HG02571 (cell line): Measurements from ENCODE around the gene DIMT1.

Source experiments
- ATAC-seq: cut with Tn5 transposase; IDR thresholded peaks from one replicate; pipeline ENCODE4 v1.9.1; 2021; ENCODE audit warnings: mild to moderate bottlenecking, moderate library complexity; ENCODE audit not compliant: unreplicated experiment

DIMT1 gene

GRCh38 chr5:62371409-62371808 is 32.3 kb downstream of the DIMT1 start:
- no peak for ATAC-seq

GRCh38 chr5:62369039-62369438 is 34.7 kb downstream of the DIMT1 start:
- ATAC-seq = no peak

GRCh38 chr5:62362701-62363100 is 41.0 kb downstream of the DIMT1 start:
- ATAC-seq = no peak

- ATAC-seq = peak; percentile 82
Measured at GRCh38 chr5:62354028-62354874, 49.5 kb downstream of the DIMT1 start.

GRCh38 chr5:62348723-62349481 is 54.8 kb downstream of the DIMT1 start:
- no peak for ATAC-seq

GRCh38 chr5:62347928-62348327 is 55.8 kb downstream of the DIMT1 start:
- no peak for ATAC-seq

GRCh38 chr5:62346748-62347147 is 57.0 kb downstream of the DIMT1 start:
- no peak for ATAC-seq

GRCh38 chr5:62343428-62343827 is 60.3 kb downstream of the DIMT1 start:
- no peak for ATAC-seq

- peak; percentile 34 for ATAC-seq
Measured at GRCh38 chr5:62342476-62342837, 61.2 kb downstream of the DIMT1 start.

GRCh38 chr5:62341783-62342475 is 61.8 kb downstream of the DIMT1 start:
- ATAC-seq = peak; percentile 55

- no peak for ATAC-seq
Measured at GRCh38 chr5:62340979-62341378, 62.7 kb downstream of the DIMT1 start.

- no peak for ATAC-seq
Measured at GRCh38 chr5:62340392-62340791, 63.3 kb downstream of the DIMT1 start.
